ENCODE data around the gene KRT36. TPM values are rescaled to one million over a fixed set of nuclear protein-coding genes. Genes with fewer than 3 reads are reported as not detected.
A peak's percentile ranks its signal among the peaks of the same experiment; 100 is the strongest.

Gene KRT36
- total RNA-seq, 1 donor from 2014 or later = not detected

GRCh38 chr17:41496803-41497484, 7.2 kb upstream of the KRT36 start:
- Mint-ChIP-seq H3K27ac (ENCODE audit: unreplicated experiment) (peak overlapping the region; percentile 24), H3K4me1 (peaks cover 16% of the 10 kb centered on the region), H3K9me3 (no peaks in the 10 kb centered on the region), H3K4me3 (no peak overlapping the region), H3K27me3 (ENCODE audit: low read depth) (no peaks in the 10 kb centered on the region), H3K36me3 (ENCODE audit: low read depth) (no peaks in the 10 kb centered on the region)
- TF ChIP-seq CTCF (conservative IDR thresholded peaks at IDR 0.05) = peak; percentile 71
- DNase-seq (ENCODE audit: low read depth, low spot score) = peak; percentile 56

- no peaks in the 10 kb centered on the region for H3K27me3 Mint-ChIP-seq (ENCODE audit: low read depth)
Measured at GRCh38 chr17:41494524-41494923, 4.8 kb upstream of the KRT36 start.

GRCh38 chr17:41492771-41493170, 3.1 kb upstream of the KRT36 start:
- no peak for DNase-seq (ENCODE audit: low read depth, low spot score)

More at GRCh38 chr17:41494524-41494923, 4.8 kb upstream of the KRT36 start:
- H3K9me3 Mint-ChIP-seq = no peaks in the 10 kb centered on the region
- no peak overlapping the region for H3K27ac Mint-ChIP-seq (ENCODE audit: unreplicated experiment)
- TF ChIP-seq CTCF (conservative IDR thresholded peaks at IDR 0.05) = no peak
- peaks cover 18% of the 10 kb centered on the region for H3K4me1 Mint-ChIP-seq
- no peak for DNase-seq (ENCODE audit: low read depth, low spot score)
- H3K36me3 Mint-ChIP-seq (ENCODE audit: low read depth) = no peaks in the 10 kb centered on the region
- H3K4me3 Mint-ChIP-seq = no peak overlapping the region

GRCh38 chr17:41492351-41492750, 2.6 kb upstream of the KRT36 start:
- Mint-ChIP-seq H3K9me3 (no peaks in the 10 kb centered on the region), H3K4me1 (peaks cover 18% of the 10 kb centered on the region), H3K27ac (ENCODE audit: unreplicated experiment) (peak overlapping the region; percentile 43), H3K4me3 (no peak overlapping the region), H3K36me3 (ENCODE audit: low read depth) (no peaks in the 10 kb centered on the region), H3K27me3 (ENCODE audit: low read depth) (no peaks in the 10 kb centered on the region)
- DNase-seq (ENCODE audit: low read depth, low spot score) = no peak
- TF ChIP-seq CTCF (conservative IDR thresholded peaks at IDR 0.05) = no peak

More at GRCh38 chr17:41492771-41493170, 3.1 kb upstream of the KRT36 start:
- no peaks in the 10 kb centered on the region for H3K27me3 Mint-ChIP-seq (ENCODE audit: low read depth)
- no peak overlapping the region for H3K4me3 Mint-ChIP-seq
- H3K9me3 Mint-ChIP-seq = no peaks in the 10 kb centered on the region
- no peaks in the 10 kb centered on the region for H3K36me3 Mint-ChIP-seq (ENCODE audit: low read depth)
- TF ChIP-seq CTCF (conservative IDR thresholded peaks at IDR 0.05) = no peak
- H3K27ac Mint-ChIP-seq (ENCODE audit: unreplicated experiment) = no peak overlapping the region
- H3K4me1 Mint-ChIP-seq = peaks cover 18% of the 10 kb centered on the region

- DNase-seq (ENCODE audit: low read depth, low spot score) = no peak
- no peaks in the 10 kb centered on the region for H3K9me3 Mint-ChIP-seq
- H3K27me3 Mint-ChIP-seq (ENCODE audit: low read depth) = no peaks in the 10 kb centered on the region
- no peak overlapping the region for H3K4me3 Mint-ChIP-seq
- no peak for TF ChIP-seq CTCF (conservative IDR thresholded peaks at IDR 0.05)
- no peak overlapping the region for H3K27ac Mint-ChIP-seq (ENCODE audit: unreplicated experiment)
- no peaks in the 10 kb centered on the region for H3K36me3 Mint-ChIP-seq (ENCODE audit: low read depth)
- H3K4me1 Mint-ChIP-seq = peaks cover 17% of the 10 kb centered on the region
Measured at GRCh38 chr17:41491476-41491875, 1.8 kb upstream of the KRT36 start.

All from neural crest cell (in vitro differentiated cells).